ENCODE results near the gene RUNX1. TPM values are rescaled to one million over a fixed set of nuclear protein-coding genes. Genes with fewer than 3 reads are reported as not detected.
A peak's percentile ranks its signal among the peaks of the same experiment; 100 is the strongest.
"Not testable (repeated sequence)": the region's sequence is repeated elsewhere in the genome, so short reads cannot be mapped to it uniquely, and the experiment has no call there.

The RUNX1 gene
- total and polyA plus RNA-seq, 7 donors = 8.7 to 230 (median 30.1) TPM

GRCh38 chr21:34970167-34970500, 79.0 kb downstream of the RUNX1 start:
- H3K4me3 ChIP-seq = no peak overlapping the region
- H3K27ac ChIP-seq = no peak overlapping the region
- 77 to 95% (median 81%) methylated on average over 2 of the region's 2 CpGs for WGBS, 3 donors
- peaks cover 0 to 31% of the 10 kb centered on the region in 2 donors for H3K36me3 ChIP-seq (ENCODE audit: insufficient read depth in 1 of 2, low read depth in 1 of 2)
- TF ChIP-seq, protein P1, sequence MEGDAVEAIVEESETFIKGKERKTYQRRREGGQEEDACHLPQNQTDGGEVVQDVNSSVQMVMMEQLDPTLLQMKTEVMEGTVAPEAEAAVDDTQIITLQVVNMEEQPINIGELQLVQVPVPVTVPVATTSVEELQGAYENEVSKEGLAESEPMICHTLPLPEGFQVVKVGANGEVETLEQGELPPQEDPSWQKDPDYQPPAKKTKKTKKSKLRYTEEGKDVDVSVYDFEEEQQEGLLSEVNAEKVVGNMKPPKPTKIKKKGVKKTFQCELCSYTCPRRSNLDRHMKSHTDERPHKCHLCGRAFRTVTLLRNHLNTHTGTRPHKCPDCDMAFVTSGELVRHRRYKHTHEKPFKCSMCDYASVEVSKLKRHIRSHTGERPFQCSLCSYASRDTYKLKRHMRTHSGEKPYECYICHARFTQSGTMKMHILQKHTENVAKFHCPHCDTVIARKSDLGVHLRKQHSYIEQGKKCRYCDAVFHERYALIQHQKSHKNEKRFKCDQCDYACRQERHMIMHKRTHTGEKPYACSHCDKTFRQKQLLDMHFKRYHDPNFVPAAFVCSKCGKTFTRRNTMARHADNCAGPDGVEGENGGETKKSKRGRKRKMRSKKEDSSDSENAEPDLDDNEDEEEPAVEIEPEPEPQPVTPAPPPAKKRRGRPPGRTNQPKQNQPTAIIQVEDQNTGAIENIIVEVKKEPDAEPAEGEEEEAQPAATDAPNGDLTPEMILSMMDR (IDR thresholded peaks at IDR 0.05) = no peak
- intact Hi-C loops (cut with DNase I) = no loop called here
- DNase-seq (no peak), ATAC-seq (no peak)
- peaks cover 0 to 2% (median 0%) of the 10 kb centered on the region in 3 donors for H3K27me3 ChIP-seq (ENCODE audit: insufficient read depth in 3 of 3, low read length in 2 of 3)
- H3K9me3 ChIP-seq = no peaks in the 10 kb centered on the region
- H3K4me1 ChIP-seq = no peaks in the 10 kb centered on the region

DNA sequence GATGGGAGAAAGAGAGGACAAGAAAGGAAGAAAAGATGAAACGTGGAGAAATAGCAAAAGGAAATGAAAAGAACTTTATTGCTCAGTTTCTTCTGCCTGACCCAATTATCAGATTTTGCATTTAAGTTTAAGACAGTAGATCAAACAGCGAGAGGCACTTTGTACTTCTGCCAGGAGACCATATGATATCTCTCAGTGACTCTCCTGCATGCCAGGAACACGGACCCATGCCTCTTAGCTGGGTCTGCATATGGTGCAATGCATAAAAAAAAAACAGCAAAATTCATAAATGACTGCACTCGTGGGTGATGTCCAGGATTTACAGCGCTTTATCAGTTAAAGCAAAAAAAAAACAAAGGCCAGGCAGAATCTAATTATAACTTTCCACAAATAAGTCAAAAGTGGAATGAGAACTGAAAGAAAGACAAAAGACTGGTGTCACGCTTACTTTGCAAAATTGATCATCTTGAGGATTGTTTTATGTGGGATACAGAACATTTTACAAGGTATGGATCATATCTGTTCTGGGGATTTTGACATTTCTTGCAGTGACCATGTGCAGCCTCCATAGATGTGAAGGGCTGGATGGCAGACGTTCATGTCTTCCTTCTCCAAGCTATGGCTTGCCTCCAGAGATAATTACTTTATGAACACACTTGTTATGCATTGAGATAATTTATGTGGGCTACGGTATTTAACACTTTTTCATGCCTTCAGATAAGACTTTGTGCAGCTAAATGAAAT, 79.5 kb downstream of the RUNX1 start:
- no peak overlapping the region for H3K4me3 ChIP-seq
- TF ChIP-seq, protein P1 (IDR thresholded peaks at IDR 0.05) = no peak
- peaks cover 0 to 36% of the 10 kb centered on the region in 2 donors for H3K36me3 ChIP-seq (ENCODE audit: insufficient read depth in 1 of 2, low read depth in 1 of 2)
- H3K9me3 ChIP-seq = no peaks in the 10 kb centered on the region
- H3K4me1 ChIP-seq = no peaks in the 10 kb centered on the region
- 67 to 75% (median 69%) methylated on average over 8 of the region's 8 CpGs for WGBS, 3 donors
- DNase-seq (no peak), ATAC-seq (no peak)
- intact Hi-C loops (cut with DNase I) = no loop called here
- H3K27me3 ChIP-seq (ENCODE audit: insufficient read depth in 3 of 3, low read length in 2 of 3) = peaks cover 0 to 2% (median 0%) of the 10 kb centered on the region in 3 donors
- no peak overlapping the region for H3K27ac ChIP-seq

- TF ChIP-seq, protein P1 (IDR thresholded peaks at IDR 0.05) = no peak
- H3K4me1 ChIP-seq = no peaks in the 10 kb centered on the region
- H3K9me3 ChIP-seq = no peaks in the 10 kb centered on the region
- DNase-seq (no peak), ATAC-seq (no peak)
- peaks cover 0 to 2% (median 0%) of the 10 kb centered on the region in 3 donors for H3K27me3 ChIP-seq (ENCODE audit: insufficient read depth in 3 of 3, low read length in 2 of 3)
- peaks cover 0 to 39% of the 10 kb centered on the region in 2 donors for H3K36me3 ChIP-seq (ENCODE audit: insufficient read depth in 1 of 2, low read depth in 1 of 2)
- H3K4me3 ChIP-seq = no peak overlapping the region
- H3K27ac ChIP-seq = no peak overlapping the region
- intact Hi-C loops (cut with DNase I) = no loop called here
- WGBS, 3 donors = 86 to 89% (median 86%) methylated on average over 13 of the region's 13 CpGs
Observed at GRCh38 chr21:34968414-34969333, 80.4 kb downstream of the RUNX1 start.

DNA sequence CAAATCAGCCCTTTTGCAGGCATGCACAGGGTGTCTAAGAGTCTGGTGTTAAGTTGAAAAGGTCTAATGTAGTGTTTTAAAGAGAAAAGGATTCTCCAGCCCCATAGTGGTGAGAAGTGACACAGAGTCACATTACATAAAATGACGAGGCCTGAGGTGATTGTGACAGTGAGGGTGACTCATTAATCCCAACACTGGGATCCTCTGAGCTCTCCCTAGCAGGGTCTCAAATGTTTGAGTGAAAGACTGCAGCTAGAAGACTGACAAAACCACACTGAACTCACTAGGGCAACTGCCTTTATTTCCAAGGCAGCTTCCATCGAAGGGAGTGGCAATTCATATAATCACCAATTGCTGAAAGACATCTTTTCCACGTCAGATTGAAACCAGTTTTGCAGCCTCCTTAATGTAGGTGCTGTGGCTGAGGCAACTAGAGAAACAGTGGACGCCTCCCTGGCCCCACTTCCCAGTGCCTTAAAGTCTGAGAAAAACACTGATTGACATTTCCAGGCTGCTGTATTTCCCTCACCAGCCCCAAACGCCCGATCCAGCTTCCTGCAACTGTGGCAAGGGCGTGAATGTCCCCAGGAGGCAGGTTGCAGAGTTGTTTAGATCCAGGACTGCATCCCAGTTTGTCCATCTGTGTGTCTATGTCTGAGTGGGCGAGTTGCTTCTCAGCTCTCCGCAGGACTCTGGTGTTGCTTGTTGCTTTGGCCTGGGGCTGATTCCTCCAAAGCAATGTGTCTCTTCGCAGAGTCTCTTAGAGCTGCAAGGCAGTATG, 81.4 kb downstream of the RUNX1 start:
- Histone ChIP-seq H3K4me1 (no peaks in the 10 kb centered on the region), H3K36me3 (ENCODE audit: insufficient read depth in 1 of 2, low read depth in 1 of 2) (peaks cover 0 to 46% of the 10 kb centered on the region in 2 donors), H3K9me3 (no peaks in the 10 kb centered on the region), H3K27me3 (ENCODE audit: insufficient read depth in 3 of 3, low read length in 2 of 3) (peaks cover 0 to 2% (median 0%) of the 10 kb centered on the region in 3 donors), H3K27ac (no peak overlapping the region), H3K4me3 (no peak overlapping the region)
- TF ChIP-seq, protein P1 (IDR thresholded peaks at IDR 0.05) = no peak
- intact Hi-C loops (cut with DNase I) = no loop called here
- 77 to 80% (median 79%) methylated on average over 10 of the region's 10 CpGs for WGBS, 3 donors
- DNase-seq = no peak
- peak; percentile 31 to 72 (median 54) for ATAC-seq

DNA sequence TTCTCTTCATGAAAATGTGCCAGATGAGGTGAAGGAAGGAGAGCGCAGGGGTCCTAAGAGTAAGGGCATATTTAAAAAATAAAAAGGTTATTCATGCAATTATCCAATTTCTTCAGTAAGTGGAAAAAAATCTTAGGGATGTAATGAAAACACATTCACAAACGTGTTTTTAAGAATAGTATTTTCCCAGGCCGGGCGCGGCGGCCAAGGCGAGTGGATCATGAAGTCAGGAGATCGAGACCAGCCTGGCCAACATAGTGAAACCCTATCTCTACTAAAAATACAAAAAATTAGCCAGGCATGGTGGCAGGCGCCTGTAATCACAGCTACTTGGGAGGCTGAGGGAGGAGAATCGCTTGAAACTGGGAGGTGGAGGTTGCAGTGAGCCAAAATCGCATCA, 82.2 kb downstream of the RUNX1 start:
- H3K27ac ChIP-seq; DNase-seq; H3K4me1 ChIP-seq; ATAC-seq; H3K4me3 ChIP-seq; H3K9me3 ChIP-seq; intact Hi-C loops (cut with DNase I); H3K27me3 ChIP-seq (ENCODE audit: insufficient read depth in 3 of 3, low read length in 2 of 3): not testable (repeated sequence)
- 90 to 96% (median 93%) methylated on average over 11 of the region's 11 CpGs for WGBS, 3 donors
- H3K36me3 ChIP-seq (ENCODE audit: insufficient read depth in 1 of 2, low read depth in 1 of 2) = peaks cover 0 to 46% of the 10 kb centered on the region in 2 donors

Data from psoas muscle (tissue), 8 donors.